NB4 (cell line): ENCODE results near the gene NADSYN1.

Experiments used
- MYC ChIP-seq: IDR thresholded peaks from 2 replicates; pipeline ENCODE4 v1.6.1; 2011; ENCODE audit warnings: low read depth, low read length
- POLR2A ChIP-seq: IDR thresholded peaks from 2 replicates; pipeline ENCODE4 v1.6.1; 2011; ENCODE audit warnings: mild to moderate bottlenecking; ENCODE audit not compliant: insufficient read length; ENCODE audit errors: extremely low read depth
- TF ChIP-seq, protein P1 (sequence below): IDR thresholded peaks from one replicate; pipeline ENCODE4 v1.5.1; 2012; ENCODE audit warnings: low read depth, low read length

DNA sequence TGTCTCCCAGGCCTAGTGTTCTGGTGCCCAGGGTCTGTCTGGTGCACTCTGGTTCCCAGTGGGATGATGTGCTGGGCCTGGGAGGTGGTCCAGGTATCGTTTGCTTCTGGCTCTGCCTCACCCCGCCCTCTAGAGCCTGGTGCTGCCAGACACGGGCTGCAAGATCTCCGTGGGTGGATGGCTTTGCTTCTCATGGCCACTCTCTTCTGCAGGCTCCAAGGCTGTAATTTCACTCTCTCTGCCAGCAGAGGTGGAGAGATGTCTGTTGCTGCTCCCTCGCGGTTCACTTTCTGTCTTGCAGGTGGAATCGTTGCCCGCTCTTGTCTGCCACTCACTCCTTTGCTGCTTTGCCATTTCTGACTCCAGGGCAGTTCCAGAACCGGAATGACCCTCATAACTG, 13.4 kb downstream of the NADSYN1 start:
- TF ChIP-seq POLR2A (no peak), MYC (no peak)
- TF ChIP-seq, protein P1, sequence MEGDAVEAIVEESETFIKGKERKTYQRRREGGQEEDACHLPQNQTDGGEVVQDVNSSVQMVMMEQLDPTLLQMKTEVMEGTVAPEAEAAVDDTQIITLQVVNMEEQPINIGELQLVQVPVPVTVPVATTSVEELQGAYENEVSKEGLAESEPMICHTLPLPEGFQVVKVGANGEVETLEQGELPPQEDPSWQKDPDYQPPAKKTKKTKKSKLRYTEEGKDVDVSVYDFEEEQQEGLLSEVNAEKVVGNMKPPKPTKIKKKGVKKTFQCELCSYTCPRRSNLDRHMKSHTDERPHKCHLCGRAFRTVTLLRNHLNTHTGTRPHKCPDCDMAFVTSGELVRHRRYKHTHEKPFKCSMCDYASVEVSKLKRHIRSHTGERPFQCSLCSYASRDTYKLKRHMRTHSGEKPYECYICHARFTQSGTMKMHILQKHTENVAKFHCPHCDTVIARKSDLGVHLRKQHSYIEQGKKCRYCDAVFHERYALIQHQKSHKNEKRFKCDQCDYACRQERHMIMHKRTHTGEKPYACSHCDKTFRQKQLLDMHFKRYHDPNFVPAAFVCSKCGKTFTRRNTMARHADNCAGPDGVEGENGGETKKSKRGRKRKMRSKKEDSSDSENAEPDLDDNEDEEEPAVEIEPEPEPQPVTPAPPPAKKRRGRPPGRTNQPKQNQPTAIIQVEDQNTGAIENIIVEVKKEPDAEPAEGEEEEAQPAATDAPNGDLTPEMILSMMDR = no peak
